ENCODE measurements around the gene BRINP3.

BRINP3 gene

GRCh38 chr1:190116921-190117320, 360.7 kb downstream of the BRINP3 start:
- no peak for TF ChIP-seq ZFX (IDR thresholded peaks at IDR 0.05; ENCODE audit: borderline replicate concordance)
- TF ChIP-seq CTCF (IDR thresholded peaks at IDR 0.05), result no peak

GRCh38 chr1:190104961-190105360, 372.7 kb downstream of the BRINP3 start:
- H3K27ac ChIP-seq, result no peak overlapping the region
- TF ChIP-seq CTCF (IDR thresholded peaks at IDR 0.05) (no peak), ZFX (IDR thresholded peaks at IDR 0.05; ENCODE audit: borderline replicate concordance) (no peak)

More at GRCh38 chr1:190116921-190117320, 360.7 kb downstream of the BRINP3 start:
- no peak overlapping the region for H3K27ac ChIP-seq

- no peak overlapping the region for H3K27ac ChIP-seq
- TF ChIP-seq CTCF (IDR thresholded peaks at IDR 0.05) (no peak), ZFX (IDR thresholded peaks at IDR 0.05; ENCODE audit: borderline replicate concordance) (no peak)
Measured at GRCh38 chr1:190102757-190103326, 374.8 kb downstream of the BRINP3 start.

GRCh38 chr1:190101756-190102155, 375.9 kb downstream of the BRINP3 start:
- TF ChIP-seq ZFX (IDR thresholded peaks at IDR 0.05; ENCODE audit: borderline replicate concordance), result no peak
- no peak for TF ChIP-seq CTCF (IDR thresholded peaks at IDR 0.05)
- H3K27ac ChIP-seq, result no peak overlapping the region

- no peak for TF ChIP-seq ZFX (IDR thresholded peaks at IDR 0.05; ENCODE audit: borderline replicate concordance)
- no peak for TF ChIP-seq CTCF (IDR thresholded peaks at IDR 0.05)
Measured at GRCh38 chr1:190098756-190099155, 378.9 kb downstream of the BRINP3 start.

GRCh38 chr1:190098107-190098506, 379.6 kb downstream of the BRINP3 start:
- TF ChIP-seq CTCF (IDR thresholded peaks at IDR 0.05), result no peak
- no peak for TF ChIP-seq ZFX (IDR thresholded peaks at IDR 0.05; ENCODE audit: borderline replicate concordance)
- no peak overlapping the region for H3K27ac ChIP-seq

More at GRCh38 chr1:190098756-190099155, 378.9 kb downstream of the BRINP3 start:
- H3K27ac ChIP-seq, result no peak overlapping the region

GRCh38 chr1:190095596-190095995, 382.1 kb downstream of the BRINP3 start:
- TF ChIP-seq CTCF (IDR thresholded peaks at IDR 0.05) (no peak), ZFX (IDR thresholded peaks at IDR 0.05; ENCODE audit: borderline replicate concordance) (no peak)
- H3K27ac ChIP-seq, result no peak overlapping the region
